Panc1 (cell line): ENCODE results near the gene MYO1E. TPM values are rescaled to one million over a fixed set of nuclear protein-coding genes. Genes with fewer than 3 reads are reported as not detected.

Experiments used
- ATAC-seq: fragments of 200-7000 bp; cut with Tn5 transposase; 2 replicates; pipeline ENCODE4 v1.9.1; 2020; ENCODE audit warnings: mild to moderate bottlenecking, moderate library complexity
- BruUV-seq: library from RNA; stranded (reverse); fragments of 400-500 nt; replicated peaks from 2 replicates; lab custom pipeline; 2021; lab: Mats Ljungman, UMichigan
- CTCF ChIA-PET: fragments of 300-600 bp; sonication (Branson Sonifier 250); formaldehyde crosslinking; loops from one replicate; lab custom pipeline; 2022; ENCODE audit warnings: antibody characterized with exemption; lab: Charles Lee
- POLR2A ChIA-PET: fragments of 300-600 bp; sonication (Branson Sonifier 250); formaldehyde crosslinking; loops from one replicate; lab custom pipeline; 2022; ENCODE audit warnings: antibody characterized with exemption; lab: Charles Lee
- DNase-seq: peaks from one replicate; pipeline ENCODE4 v3.0.0-alpha.2; 2010; ENCODE audit warnings: low read depth, low spot score
- H3K27ac ChIP-seq: 2 replicates; pipeline ENCODE4 v1.5.1; 2011; ENCODE audit warnings: mild to moderate bottlenecking, low read length, inconsistent platforms
- H3K27me3 ChIP-seq: fragments of 200-500 bp; sonication (Bioruptor generic); 2 replicates; pipeline ENCODE4 v1.6.0; 2014; ENCODE audit warnings: low read length, inconsistent platforms; ENCODE audit not compliant: control insufficient read depth, insufficient read depth
- H3K36me3 ChIP-seq: fragments of 200-500 bp; sonication (Bioruptor generic); 2 replicates; pipeline ENCODE4 v1.5.1; 2014; ENCODE audit warnings: inconsistent platforms, mild to moderate bottlenecking, low read length, moderate library complexity; ENCODE audit not compliant: control insufficient read depth, insufficient read depth
- H3K4me1 ChIP-seq: 2 replicates; pipeline ENCODE4 v1.5.1; 2011; ENCODE audit warnings: inconsistent platforms, mild to moderate bottlenecking, low read length, moderate library complexity; ENCODE audit not compliant: control insufficient read depth, insufficient read depth
- H3K4me3 ChIP-seq, 2 experiments: 2 replicates each; pipeline ENCODE4 v1.5.1; 2011 to 2012; ENCODE audit warnings: low read depth in 2 of 2, low read length in 2 of 2, mild to moderate bottlenecking in 2 of 2, inconsistent platforms in 1 of 2, moderate library complexity in 1 of 2
- H3K9me3 ChIP-seq: fragments of 200-500 bp; sonication (Bioruptor generic); 2 replicates; pipeline ENCODE4 v1.5.1; 2014; ENCODE audit warnings: low read depth, mild to moderate bottlenecking, inconsistent platforms, low read length, moderate library complexity; ENCODE audit not compliant: control insufficient read depth, insufficient read depth
- CTCF ChIP-seq: fragments of 450-650 bp; IDR thresholded peaks from 2 replicates; pipeline ENCODE4 v1.5.1; 2017; ENCODE audit warnings: mild to moderate bottlenecking
- POLR2AphosphoS5 ChIP-seq: IDR thresholded peaks from 2 replicates; pipeline ENCODE4 v1.6.1; 2012; ENCODE audit warnings: mild to moderate bottlenecking, low read depth, low read length, moderate library complexity
- REST ChIP-seq, 2 experiments: IDR thresholded peaks; 2 replicates each; pipeline ENCODE4 v1.6.1; 2011 to 2012; ENCODE audit warnings: low read depth in 2 of 2, control low read depth in 1 of 2, low read length in 1 of 2, mild to moderate bottlenecking in 1 of 2, moderate library complexity in 1 of 2; ENCODE audit not compliant: insufficient read depth in 1 of 2
- SIN3A ChIP-seq: IDR thresholded peaks from 2 replicates; pipeline ENCODE4 v1.6.1; 2012; ENCODE audit warnings: low read depth, mild to moderate bottlenecking, low read length, moderate library complexity, borderline replicate concordance; ENCODE audit not compliant: insufficient read depth
- TCF7L2 ChIP-seq: IDR thresholded peaks from 2 replicates; pipeline ENCODE4 v1.6.1; 2011; ENCODE audit warnings: mild to moderate bottlenecking, low read depth, low read length, inconsistent platforms
- in situ Hi-C: cut with HindIII; loops from 2 replicates; pipeline ENCODE4 v1.10.0; 2016; ENCODE audit warnings: low sequenced_read_pairs, low pct_unique_long_range_greater_than_20kb
- intact Hi-C: fragments of 100-400 bp; cut with micrococcal nuclease; formaldehyde crosslinking; loops from one replicate; pipeline ENCODE4 v1.10.0; 2022; ENCODE audit not compliant: unreplicated experiment
- total RNA-seq: library from RNA; stranded (reverse); gene quantifications from one replicate; pipeline ENCODE4 v1.2.1, GENCODE V29; 2021; ENCODE audit not compliant: unreplicated experiment

MYO1E gene
- total RNA-seq, 1 experiment from 2014 or later = 161 TPM

GRCh38 chr15:59111251-59111650 is 261.4 kb downstream of the MYO1E start:
- Histone ChIP-seq H3K27me3 (no peaks in the 10 kb centered on the region), H3K36me3 (peaks cover 28% of the 10 kb centered on the region), H3K9me3 (no peaks in the 10 kb centered on the region), H3K4me1 (peaks cover 5% of the 10 kb centered on the region; the same call in 1 of the 2 replicates), H3K27ac (no peak overlapping the region), H3K4me3 (no peak overlapping the region)
- no peak for DNase-seq
- BruUV-seq = no TSS peak
- CTCF ChIA-PET = no interaction called here
- intact Hi-C loops = no loop called here
- in situ Hi-C loops = no loop called here
- POLR2A ChIA-PET = interaction anchor here (0.6 kb wide), 1 partner anchor 1360 kb away, joined by 8 read pairs; no protein-coding TSS in a partner anchor
- TF ChIP-seq REST (IDR thresholded peaks at IDR 0.05; ENCODE audit: insufficient read depth in 1 of 2, low read depth in 2 of 2, low read length in 1 of 2) (no peak), POLR2AphosphoS5 (no peak), CTCF (no peak), TCF7L2 (no peak), SIN3A (no peak)
- ATAC-seq = no peak

- DNase-seq (no peak), ATAC-seq (no peak)
- H3K4me1 ChIP-seq = peaks cover 9% of the 10 kb centered on the region; the same call in 1 of the 2 replicates
- no peak for TF ChIP-seq POLR2AphosphoS5
- no peak for TF ChIP-seq TCF7L2
- TF ChIP-seq REST (IDR thresholded peaks at IDR 0.05; ENCODE audit: insufficient read depth in 1 of 2, low read depth in 2 of 2, low read length in 1 of 2) = no peak
- no peak for TF ChIP-seq SIN3A
- TF ChIP-seq CTCF = no peak; the same call in 1 of the 2 replicates
- in situ Hi-C loops (no loop called here), intact Hi-C loops (loop anchor here (10.0 kb wide), 1 partner anchor 121 kb away; the partner anchor contains the start of gene RNF111)
- BruUV-seq = no TSS peak
- peaks cover 16% of the 10 kb centered on the region for H3K36me3 ChIP-seq
- CTCF ChIA-PET = no interaction called here
- POLR2A ChIA-PET = no interaction called here
- H3K27me3 ChIP-seq = no peaks in the 10 kb centered on the region
- H3K9me3 ChIP-seq = no peaks in the 10 kb centered on the region
- H3K27ac ChIP-seq = peak overlapping the region; percentile 88
- peak overlapping the region; percentile 66 to 92 for H3K4me3 ChIP-seq
Measured at GRCh38 chr15:59105854-59106253, 266.8 kb downstream of the MYO1E start.
